H1 (cell line): ENCODE data around the gene CCDC154. TPM values are rescaled to one million over a fixed set of nuclear protein-coding genes. Genes with fewer than 3 reads are reported as not detected.

Source experiments
- CTCF ChIA-PET: fragments of 300-600 bp; sonication (Branson Sonifier 250); formaldehyde crosslinking; loops from one replicate; lab custom pipeline; 2021; ENCODE audit not compliant: partially characterized antibody; lab: Charles Lee
- POLR2A ChIA-PET: fragments of 300-600 bp; sonication (Branson Sonifier 250); formaldehyde crosslinking; loops from one replicate; lab custom pipeline; 2021; ENCODE audit warnings: inconsistent platforms; ENCODE audit not compliant: partially characterized antibody; lab: Charles Lee
- DNase-seq, 2 experiments: peaks; one replicate each; pipeline versions ENCODE4 v3.0.0 to v3.0.0-alpha.2; 2010 to 2022; ENCODE audit warnings: low spot score in 2 of 2, low read depth in 1 of 2, mixed read lengths in 1 of 2
- FAIRE-seq: peaks from 2 replicates; lab custom pipeline; 2011; peaks lifted over from hg19 to GRCh38; lab: Jason Lieb, UNC
- H2AFZ ChIP-seq: 2 replicates; pipeline ENCODE4 v1.8.1; 2012; ENCODE audit warnings: low read length, inconsistent platforms
- H2AK5ac ChIP-seq: 2 replicates; pipeline ENCODE4 v1.6.1; 2013; ENCODE audit warnings: low read depth, low read length
- H2BK120ac ChIP-seq: replicated peaks from 2 replicates; pipeline ENCODE3; 2013; ENCODE audit warnings: low read depth, low read length, inconsistent platforms
- H2BK12ac ChIP-seq: 2 replicates; pipeline ENCODE4 v1.6.1; 2013; ENCODE audit warnings: low read depth, low read length
- H2BK15ac ChIP-seq: 2 replicates; pipeline ENCODE4 v1.6.1; 2013; ENCODE audit warnings: low read length
- H2BK20ac ChIP-seq: 2 replicates; pipeline ENCODE4 v1.6.1; 2013; ENCODE audit warnings: low read length
- H2BK5ac ChIP-seq: 2 replicates; pipeline ENCODE4 v1.6.1; 2013; ENCODE audit warnings: low read depth, low read length
- H3K14ac ChIP-seq: 2 replicates; pipeline ENCODE4 v1.6.1; 2013; ENCODE audit warnings: inconsistent platforms; ENCODE audit not compliant: insufficient read length
- H3K18ac ChIP-seq: 2 replicates; pipeline ENCODE4 v1.6.1; 2013; ENCODE audit warnings: low read length; ENCODE audit errors: extremely low read depth
- H3K23ac ChIP-seq: 2 replicates; pipeline ENCODE4 v1.6.1; 2013; ENCODE audit warnings: inconsistent platforms; ENCODE audit not compliant: insufficient read length
- H3K23me2 ChIP-seq: 2 replicates; pipeline ENCODE4 v1.6.1; 2013; ENCODE audit warnings: low read depth, low read length
- H3K27ac ChIP-seq: 2 replicates; pipeline ENCODE4 v1.6.1; 2011; ENCODE audit warnings: low read depth, low read length, inconsistent platforms
- H3K27me3 ChIP-seq, 4 experiments: replicated peaks in 1 of 4; 1 replicate in 1 of 4; 2 replicates in 3 of 4; pipeline versions ENCODE4 v1.6.1 to v1.8.1; 2011 to 2013; ENCODE audit warnings: low read length in 3 of 4, mild to moderate bottlenecking in 3 of 4, inconsistent platforms in 2 of 4, mixed read lengths in 2 of 4, moderate library complexity in 1 of 4; ENCODE audit not compliant: control insufficient read depth in 3 of 4, insufficient read depth in 3 of 4; ENCODE audit errors: extremely low read depth in 1 of 4
- H3K36me3 ChIP-seq, 4 experiments: 2 replicates each; pipeline versions ENCODE4 v1.6.1 to v1.8.1; 2011 to 2013; ENCODE audit warnings: mild to moderate bottlenecking in 4 of 4, low read length in 3 of 4, moderate library complexity in 2 of 4, control low read depth in 1 of 4, inconsistent platforms in 1 of 4; ENCODE audit not compliant: insufficient read depth in 4 of 4, control insufficient read depth in 2 of 4
- H3K4ac ChIP-seq: replicated peaks from 2 replicates; pipeline ENCODE3; 2013; ENCODE audit warnings: low read length, low read depth, mixed read lengths, inconsistent platforms; ENCODE audit not compliant: insufficient read length
- H3K4me1 ChIP-seq, 4 experiments: replicated peaks in 1 of 4; 1 replicate in 1 of 4; 2 replicates in 3 of 4; pipeline versions ENCODE4 v1.6.1 to v1.8.1; 2011 to 2013; ENCODE audit warnings: low read length in 3 of 4, inconsistent platforms in 2 of 4, mixed read lengths in 1 of 4; ENCODE audit not compliant: insufficient read depth in 4 of 4, control insufficient read depth in 3 of 4
- H3K4me2 ChIP-seq, 2 experiments: 2 replicates each; pipeline versions ENCODE4 v1.6.1 to v1.8.1; 2011 to 2013; ENCODE audit warnings: low read depth in 2 of 2, low read length in 2 of 2, control low read depth in 1 of 2, inconsistent platforms in 1 of 2, mild to moderate bottlenecking in 1 of 2; ENCODE audit not compliant: insufficient read depth in 1 of 2
- H3K4me3 ChIP-seq, 4 experiments: fragments of 200-600, 300-600 bp in 1 of 4; sonication (generic), shearing (Covaris generic), sonication (Bioruptor Twin) in 1 of 4; 2 replicates each; pipeline versions ENCODE4 v1.5.1 to v1.8.1; 2011 to 2016; ENCODE audit warnings: low read length in 4 of 4, low read depth in 3 of 4, control low read depth in 2 of 4, inconsistent platforms in 2 of 4, mild to moderate bottlenecking in 2 of 4, mixed read lengths in 1 of 4, moderate library complexity in 1 of 4; ENCODE audit not compliant: insufficient read depth in 2 of 4; ENCODE audit errors: extremely low read depth in 1 of 4
- H3K56ac ChIP-seq: replicated peaks from 2 replicates; pipeline ENCODE3; 2013; ENCODE audit warnings: low read depth, mild to moderate bottlenecking, mixed read lengths, low read length, inconsistent platforms; ENCODE audit not compliant: insufficient read length
- H3K79me1 ChIP-seq: 2 replicates; pipeline ENCODE4 v1.6.1; 2013; ENCODE audit warnings: low read depth, low read length, control low read depth
- H3K79me2 ChIP-seq, 2 experiments: 2 replicates each; pipeline versions ENCODE4 v1.6.1 to v1.8.1; 2012 to 2013; ENCODE audit warnings: low read length in 2 of 2, mild to moderate bottlenecking in 2 of 2, inconsistent platforms in 1 of 2; ENCODE audit not compliant: insufficient read depth in 2 of 2, control insufficient read depth in 1 of 2
- H3K9ac ChIP-seq, 4 experiments: replicated peaks in 1 of 4; 1 replicate in 1 of 4; 2 replicates in 3 of 4; pipeline versions ENCODE4 v1.6.1 to v1.8.1; 2011 to 2013; ENCODE audit warnings: low read depth in 3 of 4, low read length in 3 of 4, control low read depth in 2 of 4, mild to moderate bottlenecking in 2 of 4, moderate library complexity in 2 of 4, inconsistent platforms in 1 of 4; ENCODE audit errors: extremely low read depth in 1 of 4
- H3K9me3 ChIP-seq, 2 experiments: 2 replicates each; pipeline versions ENCODE4 v1.6.1 to v1.8.1; 2012 to 2013; ENCODE audit warnings: mild to moderate bottlenecking in 2 of 2, moderate library complexity in 2 of 2, control low read depth in 1 of 2, inconsistent platforms in 1 of 2, low read depth in 1 of 2, low read length in 1 of 2, mixed read lengths in 1 of 2; ENCODE audit not compliant: insufficient read depth in 2 of 2
- H4K20me1 ChIP-seq, 2 experiments: replicated peaks in 1 of 2; 2 replicates each; pipeline versions ENCODE3 to v1.8.1; 2011 to 2013; ENCODE audit warnings: inconsistent platforms in 2 of 2, low read length in 2 of 2, mild to moderate bottlenecking in 1 of 2; ENCODE audit not compliant: insufficient read depth in 2 of 2, control insufficient read depth in 1 of 2
- H4K5ac ChIP-seq: 2 replicates; pipeline ENCODE4 v1.6.1; 2013; ENCODE audit warnings: low read length, low read depth, mixed read lengths, inconsistent platforms; ENCODE audit not compliant: insufficient read length
- H4K8ac ChIP-seq: 2 replicates; pipeline ENCODE4 v1.8.0; 2013; ENCODE audit warnings: mild to moderate bottlenecking, moderate library complexity, low read length, inconsistent platforms; ENCODE audit not compliant: insufficient read depth; ENCODE audit errors: extremely low read depth
- H4K91ac ChIP-seq: replicated peaks from 2 replicates; pipeline ENCODE3; 2013; ENCODE audit warnings: low read length, mixed read lengths, inconsistent platforms; ENCODE audit not compliant: insufficient read length
- CBX5 ChIP-seq: fragments of 300-800, 300-1000 bp; sonication (generic); IDR thresholded peaks from 2 replicates; pipeline ENCODE4 v1.7.1; 2016; ENCODE audit warnings: antibody characterized with exemption, low read length, low read depth
- EGR1 ChIP-seq: IDR thresholded peaks from 2 replicates; pipeline ENCODE4 v1.6.1; 2011; ENCODE audit warnings: low read depth, low read length, borderline replicate concordance
- GTF2F1 ChIP-seq: IDR thresholded peaks from 2 replicates; pipeline ENCODE4 v1.6.1; 2012; ENCODE audit warnings: low read depth, low read length, improper control_type of control experiment, borderline replicate concordance
- KDM1A ChIP-seq: fragments of 200-600, 300-600 bp; sonication (generic); IDR thresholded peaks from 2 replicates; pipeline ENCODE4 v1.7.1; 2016; ENCODE audit warnings: mild to moderate bottlenecking, low read length, borderline replicate concordance
- KDM4A ChIP-seq: IDR thresholded peaks from one replicate; pipeline ENCODE4 v1.7.1; 2012; ENCODE audit warnings: low read depth, mild to moderate bottlenecking, moderate library complexity, low read length, inconsistent platforms; ENCODE audit not compliant: severe bottlenecking
- NANOG ChIP-seq: IDR thresholded peaks from 2 replicates; pipeline ENCODE4 v1.6.1; 2011; ENCODE audit warnings: low read length, low read depth, mild to moderate bottlenecking, inconsistent platforms; ENCODE audit not compliant: insufficient read depth, poor library complexity, severe bottlenecking
- PHF8 ChIP-seq: fragments of 200-600 bp; sonication (generic); conservative IDR thresholded peaks from 2 replicates; pipeline ENCODE4 v1.7.1; 2012; ENCODE audit warnings: low read depth, mild to moderate bottlenecking, inconsistent platforms, low read length, moderate library complexity
- RAD21 ChIP-seq, 2 experiments: IDR thresholded peaks in 1 of 2; conservative IDR thresholded peaks in 1 of 2; 2 replicates each; pipeline ENCODE4 v1.6.1; 2011; ENCODE audit warnings: low read depth in 2 of 2, low read length in 2 of 2, improper control_type of control experiment in 1 of 2, inconsistent platforms in 1 of 2, mild to moderate bottlenecking in 1 of 2, moderate library complexity in 1 of 2
- TAF7 ChIP-seq: optimal IDR thresholded peaks from 2 replicates; pipeline ENCODE3; 2011; ENCODE audit warnings: low read depth, mild to moderate bottlenecking, inconsistent platforms, low read length, moderate library complexity, borderline replicate concordance
- TBP ChIP-seq: IDR thresholded peaks from 2 replicates; pipeline ENCODE4 v1.6.1; 2011; ENCODE audit warnings: low read depth, low read length, improper control_type of control experiment
- TEAD4 ChIP-seq: IDR thresholded peaks from 2 replicates; pipeline ENCODE4 v1.6.1; 2012; ENCODE audit warnings: low read depth, low read length, inconsistent platforms, mixed read lengths
- ZNF274 ChIP-seq: IDR thresholded peaks from 2 replicates; pipeline ENCODE4 v1.7.0; 2012; ENCODE audit warnings: low read length, borderline replicate concordance; ENCODE audit errors: extremely low read depth
- WGBS, 2 experiments: shearing (Covaris generic) in 1 of 2; methylation state at CpG; one replicate each; pipeline versions ENCODE4 v1.1.6 to v1.1.7; 2013 to 2015; ENCODE audit warnings: low lambda C conversion rate in 2 of 2, mixed read lengths in 2 of 2, inconsistent platforms in 1 of 2, low coverage in 1 of 2, missing lambda C conversion rate in 1 of 2; ENCODE audit not compliant: insufficient replicate concordance in 2 of 2, insufficient coverage in 1 of 2, insufficient read length in 1 of 2; ENCODE audit errors: extremely low coverage in 1 of 2, missing lambda C conversion rate in 1 of 2; 5-methylcytosine and 5-hydroxymethylcytosine counted together
- polyA plus RNA-seq, 7 experiments: library from polyadenylated mRNA; depleted of rRNA in 3 of 7; stranded (reverse) in 5 of 7; unstranded in 2 of 7; fragments of >200 nt in 5 of 7; fragments of 200-250 nt in 2 of 7; gene quantifications; 1 replicate in 5 of 7; 2 replicates in 1 of 7; 4 replicates in 1 of 7; pipeline versions ENCODE4 v1.2.1 to v1.2.3, GENCODE V29; 2011 to 2013; ENCODE audit warnings: missing spikeins in 2 of 7, mixed read lengths in 2 of 7
- total RNA-seq: library from RNA; stranded (reverse); fragmentation: NEBNext Ultra II Directional; extraction: Animal tissue kit (Norgen Biotek cat#: 25700); gene quantifications from 2 replicates; pipeline ENCODE4 v1.2.1, GENCODE V29; 2021

Gene CCDC154
- total and polyA plus RNA-seq, 2 of the 8 experiments (the other 6 are each of a cell fraction or from before 2014, with no cell fraction given) = 0.15 to 0.88 TPM

- no peak overlapping the region for H3K27ac ChIP-seq
- H3K56ac ChIP-seq = no peak overlapping the region
- no peak overlapping the region for H2AK5ac ChIP-seq
- H3K18ac ChIP-seq = no peak overlapping the region
- no peaks in the 10 kb centered on the region for H3K9me3 ChIP-seq
- peaks cover 0 to 11% of the 10 kb centered on the region in 2 experiments for H4K20me1 ChIP-seq
- no peak overlapping the region for H2BK120ac ChIP-seq
- no peaks in the 10 kb centered on the region for H3K27me3 ChIP-seq
- no peak overlapping the region for H4K5ac ChIP-seq
- ChIA-PET POLR2A (no interaction called here), CTCF (interaction anchor here (1.2 kb wide), 1 partner anchor 86 kb away, joined by 3 read pairs; no protein-coding TSS in a partner anchor)
- no peak overlapping the region for H3K4me3 ChIP-seq
- no peak overlapping the region for H3K23ac ChIP-seq
- no peaks in the 10 kb centered on the region for H3K4me1 ChIP-seq
- FAIRE-seq (no peak), DNase-seq (peak in 1 of 2 experiments; percentile 31)
- H2BK20ac ChIP-seq = no peak overlapping the region
- H3K14ac ChIP-seq = no peak overlapping the region
- WGBS, 2 experiments = 89% methylated on average over 16 of the region's 16 CpGs; no CpG with 5 or more reads in 1 of the 2 experiments
- no peaks in the 10 kb centered on the region for H3K23me2 ChIP-seq
- no peak for TF ChIP-seq TEAD4
- TF ChIP-seq CBX5 = no peak
- TF ChIP-seq KDM4A = no peak
- no peak for TF ChIP-seq EGR1
- TF ChIP-seq KDM1A = no peak
- no peak for TF ChIP-seq TBP
- TF ChIP-seq PHF8 = no peak
- TF ChIP-seq NANOG = no peak
- no peak for TF ChIP-seq GTF2F1
- no peak for TF ChIP-seq ZNF274
- no peak for TF ChIP-seq TAF7
- no peak for TF ChIP-seq RAD21 (IDR thresholded peaks at IDR 0.05 in 1 of 2, conservative IDR thresholded peaks at IDR 0.05 in 1 of 2; ENCODE audit: low read depth in 2 of 2, low read length in 2 of 2)
- no peaks in the 10 kb centered on the region for H3K79me2 ChIP-seq
- no peak overlapping the region for H3K4me2 ChIP-seq
- H3K4ac ChIP-seq = no peak overlapping the region
- H2AFZ ChIP-seq = no peak overlapping the region
- H2BK5ac ChIP-seq = no peak overlapping the region
- no peak overlapping the region for H4K8ac ChIP-seq
- no peak overlapping the region for H3K9ac ChIP-seq
- H2BK12ac ChIP-seq = no peak overlapping the region
- H3K79me1 ChIP-seq = no peaks in the 10 kb centered on the region; the same call in 1 of the 2 replicates
- peaks cover 0 to 47% (median 14%) of the 10 kb centered on the region in 4 experiments; a peak in 6 of 8 replicates for H3K36me3 ChIP-seq
- H2BK15ac ChIP-seq = no peak overlapping the region
- no peak overlapping the region for H4K91ac ChIP-seq
These were observed 12.6 kb upstream of the CCDC154 start for GRCh38 chr16:1456951-1457350.
